NCI-H1417 treated with DMSO at 0.1 percent for 48 hours (cell line): Measurements from ENCODE around the gene PPP3CA.
"Not testable (repeated sequence)": the region's sequence is repeated elsewhere in the genome, so short reads cannot be mapped to it uniquely, and the experiment has no call there.

Source experiments
- DNase-seq: peaks from one replicate; lab custom pipeline; 2025; lab: John Stamatoyannopoulos, UW

PPP3CA gene

DNA sequence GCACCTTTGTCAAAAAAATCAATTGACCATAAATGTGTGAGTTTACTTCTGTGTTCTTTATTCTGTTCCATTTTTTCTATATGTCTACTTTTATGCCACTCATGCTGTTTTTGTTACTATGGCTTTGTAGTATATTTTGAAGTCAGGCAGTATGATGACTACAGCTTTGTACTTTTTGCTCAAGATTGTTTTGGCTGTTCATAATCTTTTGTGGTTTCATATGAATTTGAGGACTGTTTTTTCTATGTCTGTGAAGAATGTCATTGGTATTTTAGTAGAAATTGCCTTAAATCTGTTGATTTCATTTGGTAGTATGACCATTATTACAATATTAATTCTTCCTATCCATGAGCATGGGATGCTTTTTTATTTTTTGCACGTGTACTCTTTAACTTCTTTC is 346.8 kb downstream of the PPP3CA start:
- no peak for DNase-seq

- DNase-seq, result no peak
Observed at GRCh38 chr4:100995671-100996070, 351.7 kb downstream of the PPP3CA start.

GRCh38 chr4:100995002-100995401 is 352.3 kb downstream of the PPP3CA start:
- DNase-seq, result not testable (repeated sequence)

GRCh38 chr4:100991332-100992069 is 355.8 kb downstream of the PPP3CA start:
- not testable (repeated sequence) for DNase-seq

GRCh38 chr4:100989401-100989800 is 357.9 kb downstream of the PPP3CA start:
- no peak for DNase-seq

DNA sequence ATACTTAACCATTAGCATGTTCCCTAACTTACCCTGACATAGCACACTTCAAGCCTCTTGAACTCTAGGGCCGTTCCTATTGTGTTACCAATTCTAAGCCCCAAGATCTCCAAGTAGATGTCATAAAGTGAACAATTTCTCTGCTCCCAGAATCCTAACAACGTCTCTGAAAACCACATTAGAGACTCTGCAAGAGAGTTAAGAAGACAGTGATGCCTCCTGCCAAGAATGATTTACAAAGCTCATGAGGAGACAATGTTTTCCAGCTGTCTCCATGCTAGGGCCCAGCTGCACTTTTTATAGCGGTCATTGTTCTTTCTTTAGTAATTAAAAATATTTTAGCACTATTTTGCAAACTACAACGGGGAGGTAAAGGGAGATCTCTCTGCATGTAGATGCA is 358.4 kb downstream of the PPP3CA start:
- DNase-seq, result no peak

GRCh38 chr4:100986360-100986868 is 360.9 kb downstream of the PPP3CA start:
- DNase-seq, result no peak

GRCh38 chr4:100985576-100985975 is 361.8 kb downstream of the PPP3CA start:
- DNase-seq, result no peak

GRCh38 chr4:100984901-100985300 is 362.4 kb downstream of the PPP3CA start:
- no peak for DNase-seq

GRCh38 chr4:100983426-100983825 is 363.9 kb downstream of the PPP3CA start:
- no peak for DNase-seq

DNA sequence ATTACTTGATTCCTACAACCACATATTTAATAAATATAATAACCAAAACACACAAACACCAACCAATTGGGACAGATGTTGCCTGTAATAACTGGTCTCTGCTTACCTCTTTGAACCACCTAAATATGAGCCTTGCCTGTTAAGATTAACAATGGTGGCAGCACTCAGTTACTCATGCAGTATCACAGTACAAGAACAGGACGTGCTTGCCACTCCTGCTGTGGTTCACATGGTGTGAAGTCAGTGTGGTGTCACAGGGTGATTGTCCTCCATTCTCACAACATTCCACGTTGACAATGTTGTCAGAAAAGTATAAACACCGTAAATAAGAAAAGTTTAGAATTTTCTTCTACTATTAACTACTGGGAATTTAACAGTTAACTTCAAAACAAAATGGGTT is 365.0 kb downstream of the PPP3CA start:
- DNase-seq, result no peak

DNA sequence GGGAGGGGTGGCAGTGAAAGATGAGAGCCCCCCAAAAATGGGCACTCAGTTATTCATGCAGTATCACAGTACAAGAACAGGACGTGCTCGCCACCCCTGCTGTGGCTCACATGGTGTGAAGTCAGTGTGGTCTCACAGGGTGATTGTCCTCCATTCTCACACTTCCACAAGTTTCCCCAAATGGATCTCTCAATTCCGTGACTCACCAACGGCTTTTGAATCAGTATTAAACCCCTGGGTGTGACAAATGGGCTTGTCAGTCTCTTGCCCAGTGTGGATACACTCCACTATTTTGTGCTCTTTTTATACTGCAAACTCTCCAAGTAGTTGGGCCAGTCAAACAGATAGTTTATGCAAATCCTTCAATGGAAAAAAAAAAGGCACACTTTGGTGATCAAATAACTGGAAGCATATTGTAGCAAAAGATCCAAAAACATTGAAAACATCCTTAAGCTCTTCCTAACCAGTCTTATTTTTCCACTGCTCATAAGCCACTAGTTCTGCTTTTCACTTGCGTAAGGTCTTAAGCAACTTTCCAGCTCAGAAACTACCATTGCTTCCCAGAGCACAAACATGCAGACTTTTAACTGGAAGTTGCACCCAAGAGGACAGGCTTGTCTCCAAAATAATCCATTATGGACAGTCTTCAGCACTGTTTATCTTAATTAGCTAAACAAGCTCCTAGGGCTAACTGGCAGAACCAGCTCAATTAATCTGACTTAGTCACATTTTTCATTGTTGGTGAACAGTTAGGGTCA is 365.7 kb downstream of the PPP3CA start:
- no peak for DNase-seq

GRCh38 chr4:100979736-100980135 is 367.6 kb downstream of the PPP3CA start:
- no peak for DNase-seq

GRCh38 chr4:100977746-100978397 is 369.5 kb downstream of the PPP3CA start:
- no peak for DNase-seq

- no peak for DNase-seq
Observed at GRCh38 chr4:100977274-100977673, 370.1 kb downstream of the PPP3CA start.
